IgD-negative memory B cell (primary cell): ENCODE measurements around the gene PSMB1. TPM values are rescaled to one million over a fixed set of nuclear protein-coding genes. Genes with fewer than 3 reads are reported as not detected.

Experiments used
- H3K27ac Mint-ChIP-seq, 3 donors: one replicate each; pipeline ENCODE4 v1.8.0; 2020 to 2022; ENCODE audit warnings: mild to moderate bottlenecking in 3 of 3, mixed read lengths in 3 of 3, moderate library complexity in 1 of 3
- H3K27me3 Mint-ChIP-seq: one replicate; pipeline ENCODE4 v1.8.0; 2021; ENCODE audit warnings: mixed read lengths
- H3K36me3 Mint-ChIP-seq: one replicate; pipeline ENCODE4 v1.8.0; 2020; ENCODE audit warnings: mild to moderate bottlenecking, mixed read lengths
- H3K4me1 Mint-ChIP-seq, 3 donors: one replicate each; pipeline ENCODE4 v1.8.0; 2020 to 2022; ENCODE audit warnings: mixed read lengths in 3 of 3, mild to moderate bottlenecking in 1 of 3
- H3K4me3 Mint-ChIP-seq, 4 donors: one replicate each; pipeline ENCODE4 v1.8.0; 2020 to 2022; ENCODE audit warnings: mild to moderate bottlenecking in 4 of 4, mixed read lengths in 4 of 4, moderate library complexity in 3 of 4
- H3K9me3 Mint-ChIP-seq, 3 donors: one replicate each; pipeline ENCODE4 v1.8.0; 2020 to 2021; ENCODE audit warnings: mixed read lengths in 3 of 3, mild to moderate bottlenecking in 1 of 3
- polyA plus RNA-seq: library from polyadenylated mRNA; unstranded; fragments of 300-500 nt; fragmentation: Illumina TruSeq; gene quantifications from one replicate; pipeline ENCODE4 v1.2.3, GENCODE V29; 2021

PSMB1 gene
- polyA plus RNA-seq, 1 donor from 2014 or later: 444 TPM

DNA sequence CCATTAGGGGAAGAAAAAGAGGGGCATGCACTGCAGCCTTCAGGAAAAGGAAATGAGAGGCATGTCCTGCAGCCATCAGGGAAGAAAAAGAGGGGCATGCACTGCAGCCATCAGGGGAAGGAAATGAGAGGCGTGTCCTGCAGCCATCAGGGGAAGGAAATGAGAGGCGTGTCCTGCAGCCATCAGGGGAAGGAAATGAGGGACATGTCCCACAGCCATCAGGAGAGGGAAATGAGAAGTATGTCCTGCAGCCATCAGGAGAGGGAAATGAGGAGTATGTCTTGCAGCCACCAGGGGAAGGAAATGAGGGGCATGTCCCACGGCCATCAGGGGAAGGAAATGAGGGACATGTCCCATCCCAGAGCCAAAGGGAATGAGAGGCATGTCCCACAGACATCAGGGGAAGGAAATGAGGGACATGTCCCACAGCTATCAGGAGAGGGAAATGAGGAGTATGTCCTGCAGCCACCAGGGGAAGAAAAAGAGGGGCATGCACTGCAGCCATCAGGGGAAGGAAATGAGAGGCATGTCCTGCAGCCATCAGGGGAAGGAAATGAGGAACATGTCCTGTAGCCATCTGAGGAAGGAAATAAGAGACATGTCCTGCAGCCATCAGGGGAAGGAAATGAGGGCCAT lies 52.0 kb downstream of the PSMB1 start:
- H3K4me1 Mint-ChIP-seq: peaks cover 0 to 3% (median 0%) of the 10 kb centered on the region in 3 donors
- H3K4me3 Mint-ChIP-seq: peak overlapping the region in 1 of 4 donors; percentile 41
- H3K27me3 Mint-ChIP-seq: peaks cover 35% of the 10 kb centered on the region
- H3K36me3 Mint-ChIP-seq: peaks cover 3% of the 10 kb centered on the region
- peaks cover 5 to 15% (median 15%) of the 10 kb centered on the region in 3 donors for H3K9me3 Mint-ChIP-seq
- no peak overlapping the region for H3K27ac Mint-ChIP-seq

DNA sequence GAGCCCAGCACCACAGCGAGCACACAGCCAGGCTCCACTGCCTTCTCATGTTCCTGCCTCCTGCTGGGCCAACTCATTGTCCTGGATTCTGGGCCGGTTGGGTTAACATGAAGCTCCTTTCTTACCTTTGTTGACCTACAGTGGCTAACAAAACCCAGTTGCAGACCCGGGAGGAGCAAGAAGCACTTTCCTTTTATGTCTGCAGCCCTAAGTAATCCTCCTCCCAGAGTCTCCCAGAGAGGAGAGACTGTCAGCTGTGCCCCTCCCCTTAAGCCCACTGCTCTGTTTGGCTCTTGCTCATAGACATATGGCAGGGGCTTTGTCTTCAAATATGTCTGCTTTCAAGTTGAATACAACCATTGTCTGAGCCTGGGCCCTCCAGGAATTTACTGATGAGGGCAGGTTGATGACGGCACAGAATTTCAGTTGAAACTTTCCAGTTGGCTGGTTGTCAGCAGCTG lies 55.2 kb downstream of the PSMB1 start:
- H3K27ac Mint-ChIP-seq: no peak overlapping the region
- peaks cover 5 to 15% (median 10%) of the 10 kb centered on the region in 3 donors for H3K9me3 Mint-ChIP-seq
- H3K27me3 Mint-ChIP-seq: peaks cover 34% of the 10 kb centered on the region
- H3K4me1 Mint-ChIP-seq: peaks cover 0 to 5% (median 4%) of the 10 kb centered on the region in 3 donors
- peaks cover 2% of the 10 kb centered on the region for H3K36me3 Mint-ChIP-seq
- H3K4me3 Mint-ChIP-seq: no peak overlapping the region

DNA sequence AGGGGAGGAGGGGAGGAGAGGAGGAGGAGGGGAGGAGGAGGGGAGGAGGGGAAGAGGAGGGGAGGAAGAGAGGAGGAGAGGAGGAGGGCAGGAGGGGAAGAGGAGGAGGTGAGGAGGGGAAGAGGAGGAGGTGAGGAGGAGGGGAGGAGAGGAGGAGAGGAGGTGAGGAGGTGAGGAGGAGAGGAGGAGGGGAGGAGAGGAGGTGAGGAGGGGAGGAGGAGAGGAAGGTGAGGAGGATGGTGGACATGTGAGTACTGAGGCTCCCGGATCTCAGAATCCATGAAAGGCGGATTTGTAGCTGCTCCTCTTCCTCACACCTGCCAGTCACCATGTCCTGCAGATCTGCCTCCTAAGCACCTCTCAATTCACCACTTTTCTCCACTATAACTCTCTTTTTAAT lies 59.8 kb downstream of the PSMB1 start:
- Mint-ChIP-seq H3K27ac (no peak overlapping the region), H3K9me3 (no peaks in the 10 kb centered on the region), H3K27me3 (peaks cover 23% of the 10 kb centered on the region), H3K36me3 (no peaks in the 10 kb centered on the region), H3K4me3 (no peak overlapping the region), H3K4me1 (peaks cover 0 to 5% (median 2%) of the 10 kb centered on the region in 3 donors)

DNA sequence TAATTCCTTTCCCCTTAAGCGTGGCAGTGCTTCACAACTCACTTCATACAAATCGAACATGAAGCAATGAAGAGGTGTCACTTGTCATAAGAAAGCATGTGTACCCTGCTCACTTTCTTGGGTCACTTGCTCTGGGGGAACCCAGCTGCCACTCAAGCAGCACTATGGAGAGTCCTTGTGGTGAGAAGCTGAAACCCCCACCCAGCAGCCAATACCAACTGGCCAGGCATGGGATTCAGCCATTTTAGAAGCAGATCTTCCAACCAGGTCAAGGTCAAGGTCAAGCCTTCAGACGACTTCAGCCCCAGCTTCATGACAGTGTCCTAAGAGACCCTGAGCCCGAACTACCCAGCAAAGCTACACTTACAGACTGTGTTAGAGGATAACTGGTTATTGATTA lies 62.8 kb downstream of the PSMB1 start:
- peaks cover 22% of the 10 kb centered on the region for H3K27me3 Mint-ChIP-seq
- H3K4me3 Mint-ChIP-seq: no peak overlapping the region
- H3K9me3 Mint-ChIP-seq: no peaks in the 10 kb centered on the region
- H3K4me1 Mint-ChIP-seq: peaks cover 0 to 5% (median 2%) of the 10 kb centered on the region in 3 donors
- H3K27ac Mint-ChIP-seq: no peak overlapping the region
- H3K36me3 Mint-ChIP-seq: no peaks in the 10 kb centered on the region

GRCh38 chr6:170489836-170490235 lies 63.3 kb downstream of the PSMB1 start:
- Mint-ChIP-seq H3K4me3 (no peak overlapping the region), H3K36me3 (no peaks in the 10 kb centered on the region), H3K4me1 (peaks cover 0 to 5% (median 2%) of the 10 kb centered on the region in 3 donors), H3K9me3 (no peaks in the 10 kb centered on the region), H3K27me3 (peaks cover 22% of the 10 kb centered on the region), H3K27ac (no peak overlapping the region)

GRCh38 chr6:170487707-170488329 lies 65.3 kb downstream of the PSMB1 start:
- H3K9me3 Mint-ChIP-seq: peaks cover under 1 to 5% (median 3%) of the 10 kb centered on the region in 3 donors
- peaks cover 2% of the 10 kb centered on the region for H3K36me3 Mint-ChIP-seq
- peak overlapping the region in 1 of 4 donors; percentile 45 for H3K4me3 Mint-ChIP-seq
- peaks cover 15% of the 10 kb centered on the region for H3K27me3 Mint-ChIP-seq
- no peak overlapping the region for H3K27ac Mint-ChIP-seq
- no peaks in the 10 kb centered on the region for H3K4me1 Mint-ChIP-seq

GRCh38 chr6:170485159-170485558 lies 67.9 kb downstream of the PSMB1 start:
- peaks cover 2% of the 10 kb centered on the region for H3K36me3 Mint-ChIP-seq
- peaks cover 4 to 15% (median 9%) of the 10 kb centered on the region in 3 donors for H3K9me3 Mint-ChIP-seq
- no peak overlapping the region for H3K4me3 Mint-ChIP-seq
- H3K27ac Mint-ChIP-seq: no peak overlapping the region
- H3K27me3 Mint-ChIP-seq: peaks cover 1% of the 10 kb centered on the region
- no peaks in the 10 kb centered on the region for H3K4me1 Mint-ChIP-seq

Other genes with a start within 250 kb of the PSMB1 start
- 24.5 TPM for gene FAM120B, start 246.5 kb downstream of the PSMB1 start, polyA plus RNA-seq
- gene TBP, start 1.1 kb upstream of the PSMB1 start, polyA plus RNA-seq: 22.5 TPM
- 99.9 TPM for gene PDCD2, start 31.3 kb upstream of the PSMB1 start, polyA plus RNA-seq